GM04504 (cell line): ENCODE results near the gene NUDT22.
A peak's percentile ranks its signal among the peaks of the same experiment; 100 is the strongest.

Experiments used
- DNase-seq: peaks from one replicate; pipeline ENCODE4 v3.0.0-alpha.2; 2012; ENCODE audit warnings: low read depth

Gene NUDT22

DNA sequence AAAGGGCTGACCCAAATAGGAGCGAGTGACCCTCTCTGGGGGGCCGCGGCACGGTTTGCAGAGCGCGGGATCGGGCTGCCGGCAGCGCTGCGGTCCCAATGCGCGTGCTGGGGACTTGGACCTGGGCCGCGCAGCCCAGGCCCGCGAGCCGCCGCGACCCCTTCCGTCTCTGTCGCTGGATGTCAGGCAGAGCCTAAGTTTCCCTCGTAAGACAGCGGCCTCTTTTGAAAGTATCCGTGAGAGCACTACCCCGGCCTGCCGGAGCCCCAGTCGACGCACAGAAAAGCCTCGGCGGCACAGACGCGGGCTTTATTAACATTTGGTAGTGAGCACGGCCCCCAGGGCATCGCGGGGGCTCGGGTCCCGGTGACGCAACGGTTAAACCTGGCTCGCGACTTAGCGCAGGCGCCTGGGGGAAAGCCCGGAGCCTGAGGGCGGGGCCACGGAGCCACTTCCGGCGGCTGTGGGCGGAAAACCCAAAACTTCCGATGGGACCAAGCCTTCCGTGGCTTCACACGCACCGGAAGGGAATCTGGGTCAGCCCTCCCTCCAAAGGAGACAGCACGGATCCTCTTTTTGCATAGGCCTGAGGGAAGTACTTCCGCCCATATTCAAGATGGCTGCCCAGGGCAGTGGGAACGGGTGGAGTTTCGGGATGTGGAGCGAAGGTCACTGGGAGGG lies 43.6 kb downstream of the NUDT22 start:
- DNase-seq: peak; percentile 100

DNA sequence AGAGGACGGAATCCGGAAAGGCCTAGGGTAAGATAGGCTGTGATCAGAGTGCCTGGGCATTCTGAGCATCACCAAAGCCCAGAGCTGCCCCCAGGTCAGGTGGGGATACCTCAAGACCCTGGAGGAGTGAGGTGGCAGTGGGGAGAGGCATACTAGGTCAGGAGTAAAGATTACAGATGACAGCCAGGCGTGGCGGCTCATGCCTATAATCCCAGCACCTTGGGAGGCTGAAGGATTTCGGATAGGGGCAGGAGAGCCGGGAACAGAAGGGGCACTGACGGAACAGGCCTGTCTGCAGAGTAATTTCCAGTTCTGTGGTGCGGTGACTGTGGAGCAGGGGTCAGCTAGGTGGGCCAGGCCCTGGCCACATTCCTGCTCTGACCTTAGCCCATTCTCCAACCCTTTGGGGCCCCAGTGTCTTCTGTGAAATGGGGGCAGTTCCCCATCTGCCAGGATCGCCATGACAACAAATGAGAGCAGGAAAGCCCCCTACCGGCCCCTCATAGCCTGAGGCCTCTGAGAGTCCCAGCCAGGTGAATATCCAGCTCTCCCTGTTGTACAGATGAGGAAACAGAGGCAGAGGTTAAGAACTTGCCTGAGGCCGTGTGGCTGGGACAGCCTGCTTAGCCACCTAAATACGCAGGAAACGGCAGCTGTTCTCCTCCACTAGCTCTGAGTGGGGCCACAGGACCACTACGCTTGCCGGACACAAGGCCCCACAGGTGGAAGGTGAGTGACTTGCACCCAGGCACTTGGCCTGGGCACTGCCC lies 49.1 kb downstream of the NUDT22 start:
- no peak for DNase-seq

DNA sequence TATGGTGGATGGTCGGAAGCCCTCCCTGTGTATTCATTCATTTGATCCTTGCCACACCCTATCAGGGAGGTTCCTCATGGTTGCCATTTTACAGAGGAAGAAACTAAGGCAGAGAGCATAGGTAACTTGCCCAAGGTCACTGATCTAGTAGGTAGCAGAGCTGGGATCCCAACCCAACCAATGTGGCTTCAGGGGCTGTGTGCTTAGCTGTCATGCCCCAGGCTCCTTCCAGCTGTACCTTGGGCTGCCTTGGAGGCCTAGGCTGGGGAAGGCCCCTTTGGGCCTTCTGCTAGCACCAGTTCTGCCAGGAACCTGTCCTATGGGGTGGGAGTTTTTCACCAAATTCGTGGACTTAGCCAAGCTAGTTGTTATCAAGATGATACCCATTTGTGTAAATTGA lies 49.8 kb downstream of the NUDT22 start:
- DNase-seq: no peak

DNA sequence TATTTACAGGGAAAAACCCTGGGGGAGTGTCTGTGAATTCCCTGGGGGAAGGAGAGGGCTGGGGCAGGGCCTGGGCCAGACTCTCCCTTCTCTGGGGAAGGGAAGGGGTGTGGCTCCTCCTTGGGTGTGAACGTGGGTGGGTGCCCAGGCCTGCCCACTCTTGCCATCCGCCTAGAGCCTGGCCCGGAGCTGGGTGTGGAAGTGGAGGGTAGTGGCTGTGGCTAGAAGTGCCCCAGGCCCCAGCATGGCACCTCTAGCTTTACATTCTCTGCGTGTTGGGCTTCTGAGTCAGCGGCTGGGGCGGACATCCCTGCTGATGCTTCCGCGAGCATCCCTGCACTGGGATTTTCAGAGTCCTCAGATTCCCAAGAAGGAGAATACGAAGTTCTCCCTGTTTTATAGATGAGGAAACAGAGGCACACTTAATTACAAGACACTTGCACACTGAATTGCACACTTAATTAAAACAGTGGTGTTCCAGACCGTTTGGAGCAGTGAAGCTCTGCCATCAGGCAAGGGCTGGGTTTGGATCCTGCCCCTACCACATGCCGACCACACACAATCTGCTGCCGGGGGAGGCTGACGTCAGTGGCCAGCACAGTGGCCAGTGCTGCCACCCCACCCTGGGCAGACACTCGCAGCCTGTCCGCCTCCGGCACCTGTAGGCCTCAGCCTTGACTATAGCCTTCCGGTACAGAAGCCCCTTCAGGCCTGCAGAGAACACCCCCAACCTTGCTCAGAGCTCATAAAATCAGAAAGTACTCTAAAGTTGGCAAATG lies 50.8 kb downstream of the NUDT22 start:
- DNase-seq: no peak

DNA sequence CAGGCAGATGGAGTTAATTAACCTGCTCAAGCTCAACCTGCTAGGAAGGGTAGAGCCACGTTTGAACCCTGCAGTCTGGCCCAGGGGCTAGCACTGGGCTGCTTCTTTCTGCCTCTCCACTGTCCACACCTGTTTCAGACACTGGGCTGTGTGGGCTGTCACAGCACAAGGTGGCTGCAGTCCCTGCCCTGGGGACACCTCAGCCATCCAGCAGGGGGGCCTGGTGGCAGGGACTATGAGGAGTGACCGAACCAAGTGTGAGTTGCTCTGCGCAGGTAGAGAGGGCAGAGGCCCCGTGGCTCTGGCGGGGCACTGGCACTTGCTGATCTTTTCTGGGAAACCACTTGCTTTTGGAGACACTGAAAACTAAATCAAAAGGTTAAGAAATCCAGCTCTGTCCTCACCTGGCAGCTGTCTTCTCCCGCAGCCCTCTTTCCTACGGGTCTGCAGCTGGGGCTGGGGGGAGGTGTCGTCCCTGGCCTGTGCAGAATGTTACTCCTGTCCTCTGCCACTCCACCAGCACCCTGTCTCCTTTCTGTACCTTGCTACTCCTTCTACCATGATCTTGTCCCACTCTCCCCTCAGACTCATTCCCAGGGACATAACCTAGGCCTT lies 52.6 kb downstream of the NUDT22 start:
- no peak for DNase-seq
